HG02938 (cell line): ENCODE data around the gene BIRC5.
"Not testable (repeated sequence)": the region's sequence is repeated elsewhere in the genome, so short reads cannot be mapped to it uniquely, and the experiment has no call there.

Experiments
- ATAC-seq: cut with Tn5 transposase; IDR thresholded peaks from one replicate; pipeline ENCODE4 v1.9.1; 2021; ENCODE audit warnings: mild to moderate bottlenecking, moderate library complexity; ENCODE audit not compliant: unreplicated experiment

BIRC5 gene

GRCh38 chr17:78214016-78214705, at the start of gene BIRC5:
TSS of gene BIRC5 (plus strand) at chr17:78214253. CDS start at chr17:78214317, 64 bp downstream.
- ATAC-seq = no peak

GRCh38 chr17:78164748-78165607, 49.1 kb upstream of the BIRC5 start:
- no peak for ATAC-seq

GRCh38 chr17:78166416-78166815, 47.6 kb upstream of the BIRC5 start:
- ATAC-seq = no peak

DNA sequence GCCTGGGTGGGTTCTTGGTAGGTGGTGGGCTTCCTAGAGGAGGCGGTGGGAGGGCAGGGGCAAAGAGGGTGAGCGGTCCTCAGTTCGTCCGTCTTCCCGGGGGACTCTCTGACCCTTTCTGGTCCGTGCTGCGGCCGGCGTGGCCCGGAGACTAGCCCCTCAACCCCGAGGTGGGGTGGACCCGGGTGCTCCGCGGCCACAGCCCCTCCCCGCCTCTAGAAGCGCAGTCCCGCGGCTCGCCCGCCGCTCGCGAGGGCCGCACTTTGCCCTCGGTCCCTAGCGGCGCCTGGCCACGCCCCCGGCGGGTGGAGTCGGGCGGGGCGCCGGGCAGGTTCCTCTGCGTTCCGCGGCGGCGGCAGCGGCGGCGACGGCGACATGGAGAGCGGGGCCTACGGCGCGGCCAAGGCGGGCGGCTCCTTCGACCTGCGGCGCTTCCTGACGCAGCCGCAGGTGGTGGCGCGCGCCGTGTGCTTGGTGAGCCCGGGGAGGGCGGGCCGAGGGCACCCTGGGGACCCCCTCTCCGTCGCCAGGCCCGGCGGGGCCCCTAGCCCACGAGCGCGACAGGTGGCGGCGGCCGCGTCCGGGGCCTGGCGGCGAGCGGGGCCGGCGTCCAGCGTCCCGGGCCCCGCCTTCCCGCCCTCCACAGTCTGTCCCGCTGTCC, 45.7 kb upstream of the BIRC5 start, which contains the start of gene SYNGR2:
Gene SYNGR2 (plus strand): TSS at position 340 of the 661 bp plus-strand sequence. CDS start 36 bp downstream, at position 376.
- ATAC-seq = peak; percentile 49

DNA sequence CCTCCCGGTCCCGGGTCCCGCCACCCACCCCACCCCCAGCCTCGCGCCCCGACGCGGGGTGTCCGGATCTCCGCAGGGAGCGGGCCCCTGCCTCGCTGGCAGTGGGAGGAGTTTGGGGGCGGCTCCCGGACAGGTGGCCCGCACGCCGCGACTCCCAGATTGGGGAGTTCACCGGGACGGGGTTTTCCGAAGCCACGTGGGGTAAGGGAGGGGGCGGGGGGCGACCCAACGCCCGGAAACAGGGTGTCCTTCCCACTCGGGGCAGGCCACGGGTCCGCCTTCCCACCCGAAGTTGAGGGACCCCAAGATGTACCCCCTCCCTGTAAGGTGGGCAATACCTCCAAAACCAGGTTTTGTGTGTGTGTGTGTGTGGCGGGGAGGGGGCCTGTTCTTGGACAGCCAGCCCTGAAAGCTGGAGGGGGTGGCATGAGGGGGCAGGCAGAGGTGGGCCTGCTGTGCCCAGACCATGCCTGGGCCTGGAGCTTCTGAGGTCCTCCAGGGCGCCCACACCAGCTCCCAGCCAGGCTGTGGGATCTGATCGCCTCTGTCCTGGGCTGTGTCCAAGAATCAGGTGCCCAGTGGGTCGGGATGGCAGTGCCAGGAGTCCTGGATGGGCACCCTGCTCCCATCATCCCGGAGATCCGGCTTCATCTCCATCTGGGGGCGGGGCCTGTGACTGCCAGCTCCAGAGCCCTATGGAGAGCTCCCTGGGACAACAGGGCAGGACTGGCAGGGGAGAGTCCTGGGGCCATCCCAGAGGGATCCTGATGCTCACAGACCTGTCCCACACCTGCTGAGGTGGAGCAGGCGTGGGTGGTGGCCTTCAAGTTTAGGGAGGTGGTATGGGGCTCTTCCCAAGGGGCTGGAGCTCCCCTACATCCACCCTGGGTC, 44.9 kb upstream of the BIRC5 start:
- peak; percentile 18 for ATAC-seq

GRCh38 chr17:78170692-78171590, 43.1 kb upstream of the BIRC5 start:
- ATAC-seq = no peak

DNA sequence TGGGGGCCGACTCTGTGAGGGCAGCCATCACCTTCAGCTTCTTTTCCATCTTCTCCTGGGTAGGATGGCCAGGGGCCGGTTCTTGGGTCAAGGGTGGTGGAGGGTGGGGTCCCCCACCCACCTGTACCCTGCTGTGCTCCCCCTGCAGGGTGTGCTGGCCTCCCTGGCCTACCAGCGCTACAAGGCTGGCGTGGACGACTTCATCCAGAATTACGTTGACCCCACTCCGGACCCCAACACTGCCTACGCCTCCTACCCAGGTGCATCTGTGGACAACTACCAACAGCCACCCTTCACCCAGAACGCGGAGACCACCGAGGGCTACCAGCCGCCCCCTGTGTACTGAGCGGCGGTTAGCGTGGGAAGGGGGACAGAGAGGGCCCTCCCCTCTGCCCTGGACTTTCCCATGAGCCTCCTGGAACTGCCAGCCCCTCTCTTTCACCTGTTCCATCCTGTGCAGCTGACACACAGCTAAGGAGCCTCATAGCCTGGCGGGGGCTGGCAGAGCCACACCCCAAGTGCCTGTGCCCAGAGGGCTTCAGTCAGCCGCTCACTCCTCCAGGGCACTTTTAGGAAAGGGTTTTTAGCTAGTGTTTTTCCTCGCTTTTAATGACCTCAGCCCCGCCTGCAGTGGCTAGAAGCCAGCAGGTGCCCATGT, 42.3 kb upstream of the BIRC5 start:
- ATAC-seq = not testable (repeated sequence)

- no peak for ATAC-seq
Observed at GRCh38 chr17:78172249-78173051, 41.6 kb upstream of the BIRC5 start.

DNA sequence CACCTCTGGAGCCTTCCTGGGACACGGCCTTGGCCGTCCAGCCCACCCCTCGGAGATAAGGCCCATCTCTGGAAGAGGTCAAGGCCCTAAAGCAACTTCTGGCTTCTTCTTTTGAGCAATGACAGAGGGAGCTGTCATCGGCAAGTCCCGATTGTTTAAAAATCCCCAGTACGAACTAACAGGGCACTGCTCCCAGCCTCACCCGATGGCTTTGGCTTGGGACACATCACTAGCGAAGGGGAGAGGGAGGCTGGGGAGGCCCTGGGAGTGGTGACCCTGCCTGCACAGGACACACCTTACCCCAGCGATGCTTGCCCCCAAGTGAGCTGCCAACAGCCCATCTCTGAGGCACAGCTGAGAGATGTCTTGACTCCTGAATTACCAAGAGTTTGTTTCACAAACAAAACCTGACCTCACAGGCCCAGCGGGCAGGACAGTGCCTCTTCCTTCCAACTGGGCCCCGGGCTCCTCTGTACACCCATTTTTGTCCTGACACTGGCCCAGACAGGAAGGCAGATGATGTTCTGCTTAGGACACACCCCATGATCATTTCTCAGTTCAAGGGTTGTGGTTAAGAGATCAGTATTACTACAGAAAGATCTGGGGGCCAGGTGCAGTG, 40.8 kb upstream of the BIRC5 start:
- ATAC-seq = peak; percentile 45

- no peak for ATAC-seq
Observed at GRCh38 chr17:78174346-78174869, 39.6 kb upstream of the BIRC5 start.

DNA sequence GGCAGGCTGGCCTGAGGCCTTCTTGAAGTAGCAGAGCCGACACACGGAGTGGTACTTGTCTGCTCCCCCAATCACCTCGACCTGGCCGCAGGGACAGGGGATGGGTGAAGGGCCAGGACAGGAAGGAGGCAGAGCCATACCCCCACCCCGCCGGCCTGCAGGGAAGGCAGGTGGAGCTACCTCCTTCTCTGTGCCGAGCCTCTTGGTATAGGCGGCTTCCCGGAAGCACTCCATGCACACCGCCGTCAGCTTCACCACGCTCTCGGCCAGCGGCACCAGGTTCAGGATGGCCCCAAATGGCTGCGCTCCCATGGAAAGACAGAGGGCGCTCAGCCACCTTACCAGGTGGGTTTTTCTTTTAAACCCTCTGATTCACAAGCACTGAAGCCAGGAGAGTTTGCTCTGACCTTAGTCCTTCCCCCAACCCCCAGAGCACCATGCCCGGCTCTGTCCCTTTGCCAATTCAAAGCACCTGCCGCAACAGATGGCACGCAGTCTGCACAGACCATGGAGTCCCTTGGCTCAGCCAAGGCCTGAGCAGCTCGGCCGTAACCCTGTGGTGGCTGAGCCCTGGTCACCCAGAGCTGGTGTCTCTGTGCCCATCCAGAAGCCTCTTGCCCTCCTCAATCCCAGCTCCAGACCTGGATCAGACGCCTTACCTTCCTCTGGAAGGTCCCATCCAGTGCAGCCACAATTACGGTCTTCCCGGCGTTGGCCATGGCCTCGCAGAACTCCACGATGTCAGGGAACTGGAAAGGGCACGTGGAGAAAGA, 39.0 kb upstream of the BIRC5 start:
- ATAC-seq = no peak

- ATAC-seq = no peak
Observed at GRCh38 chr17:78175643-78175981, 38.4 kb upstream of the BIRC5 start.

DNA sequence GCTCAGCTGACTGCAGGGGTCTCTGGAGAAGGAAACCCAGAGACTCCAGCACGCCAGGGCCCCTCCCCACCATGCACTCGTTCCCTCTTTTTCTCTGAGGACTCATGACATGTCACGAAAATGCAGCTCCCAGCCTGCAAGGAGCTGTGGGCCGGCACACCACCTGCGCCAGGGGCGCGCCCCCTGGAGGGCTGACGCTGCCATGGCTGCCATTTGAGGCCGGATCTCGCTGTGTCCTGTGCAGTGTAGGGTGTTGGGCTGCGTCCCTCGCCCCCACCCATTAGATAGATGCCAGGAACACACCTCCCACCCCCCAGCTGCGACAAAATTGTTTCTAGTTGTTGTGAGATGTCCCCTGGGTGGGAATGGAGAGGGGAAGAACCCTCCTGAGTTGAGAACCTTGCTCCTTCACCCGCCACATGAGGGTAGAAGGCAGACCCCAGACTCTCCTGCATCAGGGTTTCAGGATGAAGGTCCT, 37.5 kb upstream of the BIRC5 start:
- ATAC-seq = no peak

- no peak for ATAC-seq
Observed at GRCh38 chr17:78179372-78179771, 34.7 kb upstream of the BIRC5 start.

DNA sequence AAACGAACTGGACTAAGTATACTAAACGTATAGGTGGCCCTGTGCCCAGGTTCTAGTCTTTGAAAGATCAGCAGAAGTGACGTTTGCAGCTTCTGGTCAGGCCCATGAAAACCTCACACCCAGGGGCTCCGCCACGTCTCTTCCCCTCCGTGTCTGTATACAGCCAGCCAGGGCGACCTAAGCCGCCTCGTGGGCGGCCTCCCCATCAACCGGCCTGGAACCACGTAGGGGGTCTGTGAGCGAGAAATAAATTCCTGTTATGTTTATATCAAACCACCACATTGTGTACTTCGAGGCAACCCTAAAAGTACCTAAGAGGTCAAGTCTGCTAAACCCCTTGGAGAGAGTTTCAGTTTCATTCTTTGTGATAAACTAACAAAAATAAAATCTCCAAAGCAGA, 34.0 kb upstream of the BIRC5 start:
- ATAC-seq = no peak

- no peak for ATAC-seq
Observed at GRCh38 chr17:78180508-78180907, 33.5 kb upstream of the BIRC5 start.

- no peak for ATAC-seq
Observed at GRCh38 chr17:78182504-78182903, 31.5 kb upstream of the BIRC5 start.
